GM18498 (cell line): ENCODE results near the gene PFKL.

Source experiments
- ATAC-seq: cut with Tn5 transposase; IDR thresholded peaks from one replicate; pipeline ENCODE4 v1.9.1; 2021; ENCODE audit warnings: mild to moderate bottlenecking, moderate library complexity; ENCODE audit not compliant: unreplicated experiment

PFKL gene

DNA sequence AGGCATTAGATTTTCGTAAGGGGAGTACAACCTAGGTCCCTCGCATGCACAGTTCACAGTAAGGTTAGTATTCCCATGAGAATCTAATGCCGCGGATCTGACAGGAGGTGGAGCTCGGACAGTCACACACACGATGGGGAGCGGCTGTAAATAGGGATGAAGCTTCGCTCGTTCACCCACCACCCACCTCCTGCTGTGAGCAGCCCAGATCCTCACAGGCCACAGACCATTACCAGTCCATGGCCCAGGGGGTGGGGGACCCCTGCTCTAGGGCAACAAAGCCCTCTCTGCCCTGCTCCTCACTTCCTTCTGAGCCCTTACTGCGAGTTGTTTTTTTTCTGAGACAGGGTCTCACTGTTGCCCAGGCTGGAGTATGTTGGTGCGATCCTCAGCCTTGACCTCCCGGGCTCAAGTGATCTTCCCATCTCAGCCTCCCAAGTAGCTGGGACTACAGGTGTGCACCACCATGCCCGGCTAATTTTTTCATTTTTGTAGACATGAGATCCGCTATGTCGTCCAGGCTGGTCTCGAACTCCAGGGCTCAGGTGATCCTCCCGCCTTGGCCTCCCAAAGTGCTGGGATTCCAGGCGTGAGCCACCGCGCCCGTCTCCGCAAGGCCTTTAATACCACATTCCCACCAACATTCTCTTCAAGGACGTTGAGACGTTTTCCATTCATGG is 74.9 kb downstream of the PFKL start:
- ATAC-seq = no peak

- no peak for ATAC-seq
These were observed 75.4 kb downstream of the PFKL start for GRCh38 chr21:44375281-44375651.

- ATAC-seq = no peak
These were observed 75.9 kb downstream of the PFKL start for GRCh38 chr21:44375761-44376241.

DNA sequence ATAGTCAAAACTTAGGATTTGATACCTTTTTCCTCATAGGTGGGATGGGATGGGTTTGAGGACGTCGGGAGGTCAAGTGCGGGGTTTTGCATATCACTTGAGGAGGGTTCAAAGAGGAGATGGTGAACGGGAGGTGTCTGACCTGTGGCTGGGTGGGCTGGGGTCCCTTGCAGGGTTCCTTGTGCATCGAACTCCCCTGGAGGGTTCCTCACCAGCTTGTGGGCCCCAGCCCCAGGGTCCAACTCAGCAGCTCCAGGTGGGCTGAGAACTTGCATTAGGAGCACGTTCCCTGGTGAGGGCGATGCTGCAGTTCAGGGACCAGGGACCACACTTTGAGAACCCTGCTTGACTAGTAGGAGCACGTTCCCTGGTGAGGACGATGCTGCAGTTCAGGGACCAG is 76.8 kb downstream of the PFKL start:
- ATAC-seq = no peak
